ENCODE measurements around the gene CSAD. TPM values are rescaled to one million over a fixed set of nuclear protein-coding genes. Genes with fewer than 3 reads are reported as not detected.
"Not testable (repeated sequence)": the region's sequence is repeated elsewhere in the genome, so short reads cannot be mapped to it uniquely, and the experiment has no call there.

The CSAD gene
- total RNA-seq, 1 donor = 9.4 TPM

DNA sequence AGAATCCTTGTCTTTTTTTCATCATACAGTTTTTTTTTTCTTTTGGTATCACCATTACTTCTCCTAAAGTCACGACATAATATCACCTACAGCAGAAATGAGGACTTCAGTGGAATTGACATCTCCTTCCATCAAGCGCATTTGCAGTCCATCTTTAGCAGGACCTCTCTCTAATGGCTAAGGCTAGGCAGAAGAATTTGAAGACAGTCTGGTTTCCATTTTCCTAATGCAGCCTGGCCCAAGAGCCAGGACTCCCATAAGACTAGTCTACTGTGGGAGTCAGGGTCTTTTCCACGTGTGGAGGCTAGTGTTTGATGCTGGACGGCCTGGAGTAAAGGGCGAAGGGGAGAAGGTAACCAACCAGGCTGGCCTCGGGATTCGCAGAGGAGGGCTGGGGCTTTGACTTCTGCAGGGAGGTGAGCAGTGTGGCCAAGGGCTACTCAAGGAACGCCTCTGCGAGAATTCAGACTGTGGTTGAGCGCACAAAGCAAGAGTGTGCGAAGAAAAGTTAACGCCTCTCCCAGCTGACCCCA is 972 bp downstream of the CSAD start:
- Histone ChIP-seq H3K27me3 (ENCODE audit: insufficient read depth, low read length) (no peaks in the 10 kb centered on the region), H3K4me2 (ENCODE audit: insufficient read depth, low read length) (peak overlapping the region; percentile 98), H4K20me1 (ENCODE audit: insufficient read depth, low read length) (peaks cover 21% of the 10 kb centered on the region), H3K36me3 (ENCODE audit: insufficient read depth, low read length) (peaks cover 25% of the 10 kb centered on the region), H3K9me3 (ENCODE audit: low read depth, low read length) (no peaks in the 10 kb centered on the region), H3K4me3 (ENCODE audit: insufficient read depth, low read length) (peak overlapping the region; percentile 88), H3K4me1 (ENCODE audit: insufficient read depth, low read length) (peaks cover 44% of the 10 kb centered on the region), H3K79me2 (ENCODE audit: insufficient read depth, low read length) (peaks cover 35% of the 10 kb centered on the region), H2AFZ (ENCODE audit: low read length) (peak overlapping the region; percentile 98), H3K27ac (ENCODE audit: low read depth, low read length) (peak overlapping the region; percentile 92)
- TF ChIP-seq, protein P1, sequence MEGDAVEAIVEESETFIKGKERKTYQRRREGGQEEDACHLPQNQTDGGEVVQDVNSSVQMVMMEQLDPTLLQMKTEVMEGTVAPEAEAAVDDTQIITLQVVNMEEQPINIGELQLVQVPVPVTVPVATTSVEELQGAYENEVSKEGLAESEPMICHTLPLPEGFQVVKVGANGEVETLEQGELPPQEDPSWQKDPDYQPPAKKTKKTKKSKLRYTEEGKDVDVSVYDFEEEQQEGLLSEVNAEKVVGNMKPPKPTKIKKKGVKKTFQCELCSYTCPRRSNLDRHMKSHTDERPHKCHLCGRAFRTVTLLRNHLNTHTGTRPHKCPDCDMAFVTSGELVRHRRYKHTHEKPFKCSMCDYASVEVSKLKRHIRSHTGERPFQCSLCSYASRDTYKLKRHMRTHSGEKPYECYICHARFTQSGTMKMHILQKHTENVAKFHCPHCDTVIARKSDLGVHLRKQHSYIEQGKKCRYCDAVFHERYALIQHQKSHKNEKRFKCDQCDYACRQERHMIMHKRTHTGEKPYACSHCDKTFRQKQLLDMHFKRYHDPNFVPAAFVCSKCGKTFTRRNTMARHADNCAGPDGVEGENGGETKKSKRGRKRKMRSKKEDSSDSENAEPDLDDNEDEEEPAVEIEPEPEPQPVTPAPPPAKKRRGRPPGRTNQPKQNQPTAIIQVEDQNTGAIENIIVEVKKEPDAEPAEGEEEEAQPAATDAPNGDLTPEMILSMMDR (IDR thresholded peaks at IDR 0.05; ENCODE audit: extremely low read depth, low read depth, low read length) = no peak
- no peak for DNase-seq (ENCODE audit: insufficient read length, low spot score, missing footprints)

- Histone ChIP-seq H3K36me3 (ENCODE audit: insufficient read depth, low read length) (peaks cover 19% of the 10 kb centered on the region), H3K79me2 (ENCODE audit: insufficient read depth, low read length) (peaks cover 27% of the 10 kb centered on the region), H4K20me1 (ENCODE audit: insufficient read depth, low read length) (peaks cover 15% of the 10 kb centered on the region), H3K4me1 (ENCODE audit: insufficient read depth, low read length) (peaks cover 49% of the 10 kb centered on the region)
- not testable (repeated sequence) for DNase-seq (ENCODE audit: insufficient read length, low spot score, missing footprints); H2AFZ ChIP-seq (ENCODE audit: low read length); H3K9me3 ChIP-seq (ENCODE audit: low read depth, low read length); H3K27ac ChIP-seq (ENCODE audit: low read depth, low read length); H3K4me2 ChIP-seq (ENCODE audit: insufficient read depth, low read length); H3K4me3 ChIP-seq (ENCODE audit: insufficient read depth, low read length); H3K27me3 ChIP-seq (ENCODE audit: insufficient read depth, low read length)
Observed at GRCh38 chr12:53178803-53179202, 1.9 kb downstream of the CSAD start.

- not testable (repeated sequence) for H2AFZ ChIP-seq (ENCODE audit: low read length); H3K4me2 ChIP-seq (ENCODE audit: insufficient read depth, low read length); H4K20me1 ChIP-seq (ENCODE audit: insufficient read depth, low read length); H3K27ac ChIP-seq (ENCODE audit: low read depth, low read length); H3K4me3 ChIP-seq (ENCODE audit: insufficient read depth, low read length); H3K36me3 ChIP-seq (ENCODE audit: insufficient read depth, low read length); H3K9me3 ChIP-seq (ENCODE audit: low read depth, low read length); H3K27me3 ChIP-seq (ENCODE audit: insufficient read depth, low read length); DNase-seq (ENCODE audit: insufficient read length, low spot score, missing footprints)
- Histone ChIP-seq H3K4me1 (ENCODE audit: insufficient read depth, low read length) (peaks cover 49% of the 10 kb centered on the region), H3K79me2 (ENCODE audit: insufficient read depth, low read length) (peaks cover 15% of the 10 kb centered on the region)
Observed at GRCh38 chr12:53177447-53177846, 3.3 kb downstream of the CSAD start.

- no peaks in the 10 kb centered on the region for H3K9me3 ChIP-seq (ENCODE audit: low read depth, low read length)
- no peak overlapping the region for H2AFZ ChIP-seq (ENCODE audit: low read length)
- peaks cover 1% of the 10 kb centered on the region for H4K20me1 ChIP-seq (ENCODE audit: insufficient read depth, low read length)
- H3K27me3 ChIP-seq (ENCODE audit: insufficient read depth, low read length) = no peaks in the 10 kb centered on the region
- no peak for DNase-seq (ENCODE audit: insufficient read length, low spot score, missing footprints)
- TF ChIP-seq, protein P1 (IDR thresholded peaks at IDR 0.05; ENCODE audit: extremely low read depth, low read depth, low read length) = no peak
- H3K27ac ChIP-seq (ENCODE audit: low read depth, low read length) = no peak overlapping the region
- peaks cover 49% of the 10 kb centered on the region for H3K4me1 ChIP-seq (ENCODE audit: insufficient read depth, low read length)
- no peak overlapping the region for H3K4me3 ChIP-seq (ENCODE audit: insufficient read depth, low read length)
- no peak overlapping the region for H3K4me2 ChIP-seq (ENCODE audit: insufficient read depth, low read length)
- H3K36me3 ChIP-seq (ENCODE audit: insufficient read depth, low read length) = no peaks in the 10 kb centered on the region
- peaks cover 8% of the 10 kb centered on the region for H3K79me2 ChIP-seq (ENCODE audit: insufficient read depth, low read length)
Observed at GRCh38 chr12:53176750-53177149, 4.0 kb downstream of the CSAD start.

GRCh38 chr12:53174881-53175491 is 5.7 kb downstream of the CSAD start:
- peak overlapping the region; percentile 12 for H2AFZ ChIP-seq (ENCODE audit: low read length)
- H4K20me1 ChIP-seq (ENCODE audit: insufficient read depth, low read length) = no peaks in the 10 kb centered on the region
- H3K27ac ChIP-seq (ENCODE audit: low read depth, low read length) = peak overlapping the region; percentile 34
- H3K4me3 ChIP-seq (ENCODE audit: insufficient read depth, low read length) = no peak overlapping the region
- TF ChIP-seq, protein P1 (IDR thresholded peaks at IDR 0.05; ENCODE audit: extremely low read depth, low read depth, low read length) = peak; percentile 30
- peaks cover 5% of the 10 kb centered on the region for H3K36me3 ChIP-seq (ENCODE audit: insufficient read depth, low read length)
- peaks cover 51% of the 10 kb centered on the region for H3K4me1 ChIP-seq (ENCODE audit: insufficient read depth, low read length)
- no peaks in the 10 kb centered on the region for H3K27me3 ChIP-seq (ENCODE audit: insufficient read depth, low read length)
- peaks cover 6% of the 10 kb centered on the region for H3K79me2 ChIP-seq (ENCODE audit: insufficient read depth, low read length)
- peak overlapping the region; percentile 5 for H3K4me2 ChIP-seq (ENCODE audit: insufficient read depth, low read length)
- no peaks in the 10 kb centered on the region for H3K9me3 ChIP-seq (ENCODE audit: low read depth, low read length)
- peak; percentile 74 for DNase-seq (ENCODE audit: insufficient read length, low spot score, missing footprints)
